ENCODE measurements around the gene CCDC73. TPM values are rescaled to one million over a fixed set of nuclear protein-coding genes. Genes with fewer than 3 reads are reported as not detected.

Gene CCDC73
- polyA plus RNA-seq, 1 donor (not counting 4 experiments of a cell fraction or from before 2014, with no cell fraction given) = not detected

GRCh38 chr11:32563600-32563959 is 230.9 kb downstream of the CCDC73 start:
- no peaks in the 10 kb centered on the region for H3K36me3 ChIP-seq (ENCODE audit: control insufficient read depth in 2 of 2, extremely low read depth in 1 of 2, insufficient read depth in 2 of 2, low read length in 2 of 2)
- no peak overlapping the region for H3K4me2 ChIP-seq (ENCODE audit: control insufficient read depth, extremely low read depth, insufficient read depth, low read depth, low read length)
- H3K9me1 ChIP-seq (ENCODE audit: control insufficient read depth, extremely low read depth, insufficient read depth, low read length) = no peaks in the 10 kb centered on the region
- no peaks in the 10 kb centered on the region for H3K79me2 ChIP-seq (ENCODE audit: control insufficient read depth, insufficient read depth, low read length)
- no peak overlapping the region for H3K4me3 ChIP-seq (ENCODE audit: control insufficient read depth in 2 of 3, extremely low read depth in 1 of 3, insufficient read depth in 2 of 3, low read depth in 1 of 3, low read length in 3 of 3)
- H3K9ac ChIP-seq (ENCODE audit: control insufficient read depth, extremely low read depth, insufficient read depth, low read length) = no peak overlapping the region
- no peaks in the 10 kb centered on the region for H3K4me1 ChIP-seq (ENCODE audit: control insufficient read depth, extremely low read depth, insufficient read depth, low read length)
- DNase-seq (ENCODE audit: low read depth, low spot score) (no peak), FAIRE-seq (no peak)
- no peak overlapping the region for H2AFZ ChIP-seq (ENCODE audit: control insufficient read depth, low read length)
- no peak overlapping the region for H3K27ac ChIP-seq (ENCODE audit: control insufficient read depth, insufficient read depth, low read length)
- no peaks in the 10 kb centered on the region for H4K20me1 ChIP-seq (ENCODE audit: control insufficient read depth, extremely low read depth, insufficient read depth, low read length)
- dilution Hi-C loops (cut with MboI; ENCODE audit: extremely low pct_ligation_motif_present, low sequenced_read_pairs) = no loop called here
- H3K27me3 ChIP-seq (ENCODE audit: control insufficient read depth, extremely low read depth, insufficient read depth, low read length) = no peaks in the 10 kb centered on the region
- no peak for TF ChIP-seq CTCF (optimal IDR thresholded peaks at IDR 0.05 in 1 of 3, IDR thresholded peaks at IDR 0.05 in 1 of 3, conservative IDR thresholded peaks at IDR 0.05 in 1 of 3; ENCODE audit: extremely low read depth in 1 of 3, insufficient read depth in 2 of 3, low read length in 3 of 3)
- TF ChIP-seq EZH2 (IDR thresholded peaks at IDR 0.05; ENCODE audit: low read length) = no peak
- no peaks in the 10 kb centered on the region for H3K9me3 ChIP-seq (ENCODE audit: control insufficient read depth, low read depth, low read length)

GRCh38 chr11:32562839-32563599 is 231.4 kb downstream of the CCDC73 start:
- dilution Hi-C loops (cut with MboI; ENCODE audit: extremely low pct_ligation_motif_present, low sequenced_read_pairs) = no loop called here
- no peak overlapping the region for H2AFZ ChIP-seq (ENCODE audit: control insufficient read depth, low read length)
- no peak overlapping the region for H3K4me2 ChIP-seq (ENCODE audit: control insufficient read depth, extremely low read depth, insufficient read depth, low read depth, low read length)
- H3K9me3 ChIP-seq (ENCODE audit: control insufficient read depth, low read depth, low read length) = no peaks in the 10 kb centered on the region
- no peak overlapping the region for H3K9ac ChIP-seq (ENCODE audit: control insufficient read depth, extremely low read depth, insufficient read depth, low read length)
- no peak for FAIRE-seq
- H3K4me1 ChIP-seq (ENCODE audit: control insufficient read depth, extremely low read depth, insufficient read depth, low read length) = no peaks in the 10 kb centered on the region
- H3K79me2 ChIP-seq (ENCODE audit: control insufficient read depth, insufficient read depth, low read length) = no peaks in the 10 kb centered on the region
- no peak overlapping the region for H3K27ac ChIP-seq (ENCODE audit: control insufficient read depth, insufficient read depth, low read length)
- no peak for DNase-seq (ENCODE audit: low read depth, low spot score)
- no peaks in the 10 kb centered on the region for H3K27me3 ChIP-seq (ENCODE audit: control insufficient read depth, extremely low read depth, insufficient read depth, low read length)
- no peaks in the 10 kb centered on the region for H3K9me1 ChIP-seq (ENCODE audit: control insufficient read depth, extremely low read depth, insufficient read depth, low read length)
- H3K36me3 ChIP-seq (ENCODE audit: control insufficient read depth in 2 of 2, extremely low read depth in 1 of 2, insufficient read depth in 2 of 2, low read length in 2 of 2) = no peaks in the 10 kb centered on the region
- TF ChIP-seq EZH2 (IDR thresholded peaks at IDR 0.05; ENCODE audit: low read length) (no peak), CTCF (optimal IDR thresholded peaks at IDR 0.05 in 1 of 3, IDR thresholded peaks at IDR 0.05 in 1 of 3, conservative IDR thresholded peaks at IDR 0.05 in 1 of 3; ENCODE audit: extremely low read depth in 1 of 3, insufficient read depth in 2 of 3, low read length in 3 of 3) (no peak)
- H3K4me3 ChIP-seq (ENCODE audit: control insufficient read depth in 2 of 3, extremely low read depth in 1 of 3, insufficient read depth in 2 of 3, low read depth in 1 of 3, low read length in 3 of 3) = no peak overlapping the region
- no peaks in the 10 kb centered on the region for H4K20me1 ChIP-seq (ENCODE audit: control insufficient read depth, extremely low read depth, insufficient read depth, low read length)
